Loucy (cell line): Measurements from ENCODE around the gene DTWD1.
"Not testable (repeated sequence)": the region's sequence is repeated elsewhere in the genome, so short reads cannot be mapped to it uniquely, and the experiment has no call there.

Source experiments
- CTCF ChIP-seq: fragments of 200-600 bp; sonication (generic); conservative IDR thresholded peaks from 2 replicates; pipeline ENCODE4 v1.5.1; 2014; ENCODE audit warnings: mild to moderate bottlenecking, antibody characterized with exemption, low read length
- EZH2phosphoT487 ChIP-seq: fragments of 200-600 bp; IDR thresholded peaks from 2 replicates; pipeline ENCODE4 v1.6.1; 2018; ENCODE audit warnings: antibody characterized with exemption, mild to moderate bottlenecking, moderate library complexity, borderline replicate concordance

GRCh38 chr15:49612240-49612639, 8.6 kb upstream of the DTWD1 start:
- TF ChIP-seq EZH2phosphoT487, CTCF: not testable (repeated sequence)
